GM21576 (cell line): Measurements from ENCODE around the gene RAPH1.

Experiments used
- ATAC-seq: cut with Tn5 transposase; IDR thresholded peaks from one replicate; pipeline ENCODE4 v1.9.1; 2021; ENCODE audit warnings: mild to moderate bottlenecking, moderate library complexity; ENCODE audit not compliant: unreplicated experiment

Gene RAPH1, protein sequence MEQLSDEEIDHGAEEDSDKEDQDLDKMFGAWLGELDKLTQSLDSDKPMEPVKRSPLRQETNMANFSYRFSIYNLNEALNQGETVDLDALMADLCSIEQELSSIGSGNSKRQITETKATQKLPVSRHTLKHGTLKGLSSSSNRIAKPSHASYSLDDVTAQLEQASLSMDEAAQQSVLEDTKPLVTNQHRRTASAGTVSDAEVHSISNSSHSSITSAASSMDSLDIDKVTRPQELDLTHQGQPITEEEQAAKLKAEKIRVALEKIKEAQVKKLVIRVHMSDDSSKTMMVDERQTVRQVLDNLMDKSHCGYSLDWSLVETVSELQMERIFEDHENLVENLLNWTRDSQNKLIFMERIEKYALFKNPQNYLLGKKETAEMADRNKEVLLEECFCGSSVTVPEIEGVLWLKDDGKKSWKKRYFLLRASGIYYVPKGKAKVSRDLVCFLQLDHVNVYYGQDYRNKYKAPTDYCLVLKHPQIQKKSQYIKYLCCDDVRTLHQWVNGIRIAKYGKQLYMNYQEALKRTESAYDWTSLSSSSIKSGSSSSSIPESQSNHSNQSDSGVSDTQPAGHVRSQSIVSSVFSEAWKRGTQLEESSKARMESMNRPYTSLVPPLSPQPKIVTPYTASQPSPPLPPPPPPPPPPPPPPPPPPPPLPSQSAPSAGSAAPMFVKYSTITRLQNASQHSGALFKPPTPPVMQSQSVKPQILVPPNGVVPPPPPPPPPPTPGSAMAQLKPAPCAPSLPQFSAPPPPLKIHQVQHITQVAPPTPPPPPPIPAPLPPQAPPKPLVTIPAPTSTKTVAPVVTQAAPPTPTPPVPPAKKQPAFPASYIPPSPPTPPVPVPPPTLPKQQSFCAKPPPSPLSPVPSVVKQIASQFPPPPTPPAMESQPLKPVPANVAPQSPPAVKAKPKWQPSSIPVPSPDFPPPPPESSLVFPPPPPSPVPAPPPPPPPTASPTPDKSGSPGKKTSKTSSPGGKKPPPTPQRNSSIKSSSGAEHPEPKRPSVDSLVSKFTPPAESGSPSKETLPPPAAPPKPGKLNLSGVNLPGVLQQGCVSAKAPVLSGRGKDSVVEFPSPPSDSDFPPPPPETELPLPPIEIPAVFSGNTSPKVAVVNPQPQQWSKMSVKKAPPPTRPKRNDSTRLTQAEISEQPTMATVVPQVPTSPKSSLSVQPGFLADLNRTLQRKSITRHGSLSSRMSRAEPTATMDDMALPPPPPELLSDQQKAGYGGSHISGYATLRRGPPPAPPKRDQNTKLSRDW

DNA sequence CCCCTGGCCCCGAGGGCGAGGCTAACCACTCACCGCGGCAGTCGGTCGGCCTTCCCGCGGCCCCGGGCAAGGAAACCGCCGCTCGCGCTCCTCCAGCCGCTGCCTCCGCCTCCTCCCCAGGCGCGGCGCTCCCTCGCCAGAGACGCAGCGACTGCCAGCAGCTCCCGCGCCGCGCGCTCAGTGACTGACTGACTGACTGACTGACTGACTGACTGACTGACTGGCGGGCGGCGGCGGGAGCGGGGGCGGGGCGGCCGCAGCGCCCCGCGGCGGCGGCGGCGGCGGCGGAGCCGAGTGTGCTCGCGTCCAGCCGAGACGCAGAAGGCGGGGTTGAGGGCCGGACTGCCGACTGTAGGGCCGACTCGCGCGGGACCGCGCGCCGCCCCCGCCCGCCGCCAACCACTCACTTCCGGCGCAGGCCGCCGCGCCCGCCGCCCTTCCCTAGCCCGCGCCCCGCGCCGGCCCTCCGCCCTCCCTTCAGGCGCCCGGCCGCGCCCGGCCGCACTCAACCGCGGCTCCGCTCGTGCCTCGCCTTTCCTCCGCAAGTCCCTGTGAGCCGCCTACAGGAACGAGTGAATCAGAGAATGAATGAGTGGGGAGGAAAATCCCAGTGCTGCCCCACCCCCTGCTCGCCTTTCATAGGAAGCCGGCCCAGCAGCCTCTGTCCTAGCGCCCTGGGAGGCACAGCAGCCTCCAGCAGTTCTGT, at the start of gene RAPH1:
RAPH1 (minus strand) TSS at position 224 of the 706 bp plus-strand sequence. CDS start 39,948 bp downstream, outside the sequence.
- ATAC-seq: peak; percentile 62

DNA sequence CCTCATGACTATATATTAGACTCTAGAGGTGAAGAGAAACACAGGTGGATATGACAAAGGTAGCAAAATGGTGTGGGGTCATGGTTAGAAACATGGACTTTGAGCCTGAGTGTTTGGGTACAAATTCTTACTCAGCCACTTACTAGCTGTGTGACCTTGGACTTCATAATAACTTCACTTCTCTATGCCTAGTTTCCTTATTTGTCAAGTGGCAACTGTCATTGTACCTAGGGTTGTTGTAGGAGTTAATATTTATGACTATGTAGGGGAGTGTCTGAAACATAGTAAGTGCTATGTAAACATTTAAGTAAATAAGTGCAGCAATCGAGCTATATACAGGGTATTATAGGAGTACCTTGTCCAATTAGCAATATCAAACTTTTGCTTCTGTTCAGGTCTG, 49.7 kb upstream of the RAPH1 start:
- ATAC-seq: no peak

DNA sequence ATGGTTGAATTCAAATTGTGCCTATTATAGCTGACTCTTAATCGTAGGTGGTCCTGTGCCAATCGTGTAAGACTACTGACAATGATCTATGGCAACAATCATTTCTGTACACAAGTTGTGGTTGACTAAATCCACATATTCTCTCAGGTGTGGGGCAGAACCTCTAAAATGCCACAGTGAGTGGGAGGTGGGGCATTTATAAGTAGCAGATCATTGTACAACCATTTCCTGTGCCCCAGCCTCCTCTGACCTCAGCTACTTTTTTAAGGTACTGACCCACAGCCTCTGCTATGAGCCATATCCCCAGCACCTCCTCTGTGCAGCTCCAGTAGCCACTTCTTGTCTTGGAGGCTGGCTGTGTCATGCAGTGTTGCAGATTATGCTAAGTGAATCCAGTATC, 48.6 kb upstream of the RAPH1 start:
- ATAC-seq: peak; percentile 62

DNA sequence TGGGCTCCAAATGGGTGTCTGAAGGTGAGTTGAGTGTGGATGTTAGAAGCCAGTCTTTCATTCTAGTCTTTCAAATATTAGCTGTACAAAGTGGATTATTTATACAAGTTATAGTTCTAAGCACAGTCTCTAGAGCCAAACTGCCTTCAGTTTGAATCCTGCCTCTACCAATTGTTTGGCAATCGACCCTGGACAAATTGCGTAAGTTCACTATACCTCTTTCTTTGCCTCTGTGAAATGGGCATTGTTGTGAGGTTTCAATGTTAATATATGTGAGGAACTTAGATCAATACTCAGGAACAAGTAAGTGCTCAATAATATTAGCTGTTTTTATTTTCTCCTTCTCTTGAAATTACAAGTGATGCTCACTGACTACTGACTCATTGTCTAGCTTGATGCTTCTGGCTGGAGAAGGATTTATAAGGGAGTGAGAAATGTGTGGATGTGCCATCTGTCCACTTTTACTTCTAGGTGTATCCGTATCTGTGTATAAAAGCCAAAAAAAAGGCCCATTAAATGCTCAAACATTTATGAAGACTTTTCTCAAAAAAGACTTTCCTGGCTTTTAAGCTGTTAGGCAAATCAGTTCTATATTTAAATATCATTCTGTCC, 48.1 kb upstream of the RAPH1 start:
- no peak for ATAC-seq

DNA sequence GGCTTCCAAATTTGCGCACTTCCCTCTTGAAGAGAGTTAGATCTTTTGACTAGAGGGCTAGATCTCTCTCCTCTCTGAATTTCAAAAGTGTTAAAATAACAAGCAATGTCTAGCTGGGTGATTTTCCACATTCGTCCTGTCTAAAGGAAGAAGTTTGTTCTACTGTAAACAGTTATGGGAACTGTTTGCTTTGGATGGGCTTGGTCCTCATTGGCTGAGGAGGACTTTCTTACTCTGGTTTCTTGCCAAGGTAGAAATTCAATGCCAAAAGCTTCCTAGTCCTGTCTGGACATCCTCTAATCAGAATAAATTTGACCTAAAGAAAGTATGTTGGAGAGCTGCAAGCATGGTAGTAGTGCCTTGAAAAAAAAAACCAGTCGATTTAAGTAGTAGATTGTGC, 47.4 kb upstream of the RAPH1 start:
- ATAC-seq: no peak

DNA sequence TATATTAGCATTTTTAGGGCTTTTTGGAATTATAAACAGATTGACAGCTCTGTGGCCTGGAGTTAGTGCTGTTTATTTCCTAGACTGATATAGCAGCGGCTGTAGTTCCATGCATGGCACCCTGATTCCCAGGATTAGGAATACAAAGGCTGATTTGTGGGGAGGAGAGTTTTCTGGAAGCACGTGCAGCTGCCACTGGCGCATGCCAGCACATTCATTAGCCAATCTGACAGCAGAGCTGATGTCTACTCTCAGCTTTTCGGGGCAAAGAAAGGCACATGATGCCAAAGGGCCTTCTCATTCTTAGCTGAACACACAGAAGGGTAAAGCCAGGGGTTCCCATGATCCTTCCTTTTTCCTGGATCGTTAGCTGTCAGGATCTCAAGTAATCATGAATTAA, 45.7 kb upstream of the RAPH1 start:
- ATAC-seq: no peak

DNA sequence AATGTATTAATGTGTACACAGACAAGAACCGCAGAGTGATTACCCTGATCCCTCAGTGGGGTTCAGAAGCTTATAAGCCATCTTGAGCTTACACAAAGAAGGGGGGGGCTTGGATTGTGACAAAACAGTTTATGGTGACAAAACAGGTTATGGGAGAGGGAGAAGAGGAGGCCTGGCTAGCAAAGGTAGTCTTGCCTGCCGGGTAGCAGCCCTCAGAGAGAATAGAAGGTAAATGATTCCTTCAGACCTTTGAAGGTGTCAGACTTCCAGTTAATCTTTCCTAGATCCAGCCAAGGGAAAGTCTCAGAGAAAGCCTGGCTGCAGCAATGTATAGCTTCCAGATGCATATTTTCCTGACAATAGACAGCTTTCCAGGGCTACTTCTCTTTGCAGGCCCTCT, 44.6 kb upstream of the RAPH1 start:
- ATAC-seq: no peak

DNA sequence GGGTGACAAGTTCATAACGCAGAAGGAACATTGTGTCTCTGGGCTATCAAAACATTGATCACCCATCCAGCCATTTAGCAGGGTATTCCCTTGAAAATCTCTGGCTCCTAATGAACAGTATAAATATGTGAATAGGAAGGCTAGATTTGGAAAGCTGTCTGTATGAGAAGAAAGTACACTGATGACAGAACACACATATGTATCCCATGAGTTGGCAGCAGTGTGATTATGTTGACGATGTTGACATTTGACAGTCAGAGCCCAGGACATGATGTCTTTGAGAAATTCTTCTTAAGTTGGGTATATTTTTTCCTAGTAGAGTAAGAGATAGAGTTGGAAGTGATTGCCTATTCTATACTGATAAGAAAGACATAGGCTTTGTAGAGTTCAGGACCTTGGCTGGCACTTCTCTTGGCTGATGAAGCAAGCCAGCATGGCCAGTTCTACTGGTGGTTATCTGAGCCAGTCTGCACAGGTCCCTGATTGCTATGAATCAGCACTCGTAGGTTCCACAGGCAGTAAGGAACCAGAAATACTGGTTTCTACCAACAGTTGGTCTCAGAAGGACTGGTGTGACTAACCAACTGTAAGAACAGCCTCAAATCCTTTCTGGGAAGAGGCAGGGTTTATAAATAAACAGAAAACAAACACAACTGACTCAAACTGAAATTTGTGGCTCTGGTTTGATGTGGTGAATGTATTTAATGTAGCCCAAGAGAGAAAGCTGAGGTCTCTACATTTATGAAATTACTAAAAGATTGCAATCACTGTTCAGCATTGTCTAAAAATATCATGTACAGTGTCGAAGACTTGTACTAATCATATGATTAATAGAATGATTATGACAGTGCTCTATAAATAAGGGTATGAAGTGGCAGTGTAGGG, 43.9 kb upstream of the RAPH1 start:
- peak; percentile 90 for ATAC-seq

DNA sequence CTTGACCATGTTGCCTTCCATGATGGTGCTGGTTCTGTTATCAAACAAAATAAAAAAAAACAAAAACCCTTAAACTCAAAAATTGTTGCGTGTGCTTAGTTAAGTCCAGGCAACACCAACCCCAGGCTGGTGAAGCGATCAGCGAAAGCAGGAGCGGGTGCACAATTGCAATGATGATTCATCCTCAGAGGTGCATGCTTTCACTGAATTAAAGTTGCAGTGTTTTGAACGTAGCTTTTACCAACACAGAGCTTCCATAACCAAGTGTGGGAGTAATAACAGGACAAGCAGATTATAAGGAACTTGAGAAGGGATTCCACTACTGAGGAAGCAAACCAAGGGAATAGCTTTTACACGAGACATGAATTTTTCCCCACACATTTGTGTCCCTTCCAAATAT, 39.7 kb upstream of the RAPH1 start:
- no peak for ATAC-seq

DNA sequence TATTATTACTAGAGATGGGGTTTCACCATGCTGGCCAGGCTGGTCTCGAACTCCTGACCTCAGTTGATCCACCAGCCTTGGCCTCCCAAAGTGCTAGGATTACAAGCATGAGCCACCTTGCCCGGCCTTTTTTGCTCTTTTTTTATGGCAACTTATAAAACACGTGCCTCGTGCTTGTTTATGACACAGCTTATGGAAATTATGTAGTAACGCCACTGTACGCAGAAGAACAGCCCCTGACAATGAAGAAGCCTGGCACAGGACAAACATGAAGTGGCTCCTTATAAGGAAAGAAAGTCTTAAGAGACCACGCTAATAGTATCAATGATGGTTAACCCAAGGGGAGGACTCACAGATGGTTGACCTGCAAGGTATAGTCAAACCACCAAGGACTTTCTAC, 37.2 kb upstream of the RAPH1 start:
- no peak for ATAC-seq

DNA sequence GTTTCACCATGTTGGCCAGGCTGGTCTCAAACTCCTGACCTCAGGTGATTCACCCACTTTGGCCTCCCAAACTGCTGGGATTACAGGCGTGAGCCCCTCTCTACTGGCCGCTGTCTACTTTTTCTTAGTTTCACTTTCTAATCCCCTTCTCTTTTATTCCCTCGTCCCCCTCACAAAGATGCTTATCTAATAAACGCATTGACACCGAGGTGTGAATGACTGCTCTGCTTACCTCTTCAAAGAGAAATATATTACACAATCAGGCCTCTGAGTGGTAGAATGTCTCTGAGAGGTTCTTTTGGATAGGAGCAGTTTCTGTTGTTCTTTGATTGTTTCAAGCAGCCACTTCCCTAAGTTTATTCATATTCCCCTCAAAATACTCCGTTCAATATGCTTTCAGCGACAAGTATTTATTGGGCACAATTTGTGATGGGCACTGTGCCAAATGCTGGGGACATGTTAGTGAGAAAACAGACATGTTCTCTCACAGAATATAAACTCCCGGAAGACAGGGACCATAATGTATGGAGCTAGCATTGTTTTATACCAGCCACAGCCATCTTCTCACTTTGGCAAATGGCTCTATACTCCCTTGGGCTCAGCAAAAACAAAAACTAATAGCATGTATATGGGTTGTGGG, 34.7 kb upstream of the RAPH1 start:
- no peak for ATAC-seq

DNA sequence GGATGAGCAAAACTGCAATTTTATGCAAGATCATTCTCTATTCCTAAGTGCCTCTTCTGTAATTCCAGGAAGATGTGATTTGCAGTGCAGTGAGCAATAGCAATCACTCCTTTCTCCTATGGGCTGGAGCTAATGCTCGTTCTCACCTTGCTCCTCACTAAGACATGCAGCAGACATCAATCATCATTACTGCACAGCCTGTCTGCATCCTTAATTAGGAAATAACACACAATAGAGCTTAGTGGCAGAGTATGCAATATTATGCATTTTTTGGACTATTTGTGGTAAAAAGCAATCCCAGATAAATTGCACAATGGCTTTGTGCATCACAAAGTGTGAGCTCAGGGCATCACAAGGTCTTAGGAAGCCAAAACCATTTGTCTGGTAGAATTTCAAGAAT, 32.6 kb upstream of the RAPH1 start:
- ATAC-seq: no peak

DNA sequence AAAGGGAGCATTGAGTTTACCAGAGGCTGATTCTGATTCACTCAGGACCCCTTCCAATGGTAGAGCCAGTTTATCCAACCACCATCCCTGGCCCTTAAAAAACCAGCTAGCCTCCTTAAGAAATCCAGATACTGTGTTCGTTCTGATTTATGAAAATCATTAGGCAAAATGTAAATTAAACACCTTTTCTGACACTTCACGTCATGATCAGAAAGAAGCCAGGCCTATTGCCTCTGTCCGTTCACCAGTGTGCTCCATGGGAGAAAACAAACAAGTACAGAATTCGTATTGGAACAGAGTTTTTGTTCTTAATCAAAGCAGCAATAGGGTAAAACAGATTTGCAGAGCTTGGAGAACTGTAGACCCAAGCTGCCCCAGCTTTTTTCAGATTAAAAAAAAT, 31.1 kb upstream of the RAPH1 start:
- ATAC-seq: no peak

DNA sequence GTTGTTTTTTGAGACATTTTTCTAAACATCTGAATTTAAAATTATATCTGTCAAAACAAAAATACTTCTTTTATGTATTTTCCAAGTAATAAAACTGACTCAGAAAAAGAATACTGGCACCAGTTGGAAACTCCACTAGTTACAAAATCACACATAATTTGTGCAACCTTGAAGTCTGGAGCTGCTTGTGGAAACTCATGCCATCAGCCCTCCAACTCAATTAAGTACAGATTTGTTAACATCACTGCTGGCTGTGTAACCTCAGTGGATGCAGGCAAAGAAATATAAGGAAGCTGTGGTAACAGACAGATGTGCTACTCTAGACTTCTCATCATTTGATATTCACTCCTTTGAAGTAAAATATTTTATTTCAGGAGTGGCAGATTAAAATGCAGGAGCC, 30.0 kb upstream of the RAPH1 start:
- ATAC-seq: no peak

DNA sequence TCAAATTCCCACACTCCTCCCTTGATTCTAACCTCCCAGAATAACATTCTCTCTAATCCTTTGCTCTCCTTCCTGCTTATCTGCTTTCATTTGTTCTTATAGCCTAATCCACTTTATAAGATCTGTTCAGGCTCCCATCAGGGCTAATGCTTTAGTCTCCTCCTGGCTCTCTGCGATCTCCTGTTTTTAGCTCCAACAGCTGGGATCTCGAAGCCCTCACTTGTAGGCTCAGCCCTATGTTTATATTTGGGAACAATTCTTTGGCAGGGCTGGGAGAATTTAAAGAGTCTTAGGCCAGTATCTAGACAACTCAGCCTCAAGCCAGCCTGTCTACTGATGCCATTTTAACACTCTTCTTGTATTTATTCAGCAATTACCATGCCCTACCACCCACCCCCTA, 27.2 kb upstream of the RAPH1 start:
- ATAC-seq: no peak

DNA sequence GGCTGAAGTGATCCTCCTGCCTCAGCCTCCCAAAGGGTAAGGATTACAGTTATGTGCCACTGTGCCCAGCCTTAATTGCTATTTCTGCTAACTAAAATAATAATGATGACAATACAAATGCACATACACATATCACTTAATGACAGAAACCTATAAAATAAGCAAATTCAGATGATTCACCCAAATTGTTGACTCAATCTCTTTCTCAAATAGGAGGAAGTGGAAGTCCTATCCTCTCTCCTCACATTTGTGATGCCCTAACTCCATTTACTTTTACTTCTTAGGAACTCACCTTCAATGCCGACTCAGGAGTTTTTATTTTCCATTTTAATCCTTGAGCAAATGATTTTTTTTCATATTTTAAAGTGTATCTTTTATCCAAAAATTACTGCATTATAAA, 24.5 kb upstream of the RAPH1 start:
- ATAC-seq: no peak

DNA sequence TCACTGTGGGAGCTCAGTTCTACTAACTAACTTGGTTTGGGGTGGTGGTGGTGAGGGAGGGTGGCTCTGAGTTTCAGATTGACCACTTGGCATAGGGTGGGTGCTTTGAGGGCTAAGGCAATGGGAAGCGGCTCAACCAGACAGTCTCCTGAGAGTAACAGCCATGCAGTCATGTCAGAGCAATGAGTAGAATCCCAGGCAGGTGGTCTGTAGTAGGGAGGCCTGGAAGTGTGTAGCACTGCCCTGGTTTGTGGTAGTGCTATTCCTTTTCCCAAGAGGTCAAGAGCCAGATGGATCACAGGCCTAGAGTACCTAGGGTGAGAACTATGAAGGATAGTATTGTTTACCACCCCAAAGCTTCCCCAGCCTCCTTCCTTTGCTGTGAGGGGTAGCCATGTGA, 18.7 kb upstream of the RAPH1 start:
- no peak for ATAC-seq

DNA sequence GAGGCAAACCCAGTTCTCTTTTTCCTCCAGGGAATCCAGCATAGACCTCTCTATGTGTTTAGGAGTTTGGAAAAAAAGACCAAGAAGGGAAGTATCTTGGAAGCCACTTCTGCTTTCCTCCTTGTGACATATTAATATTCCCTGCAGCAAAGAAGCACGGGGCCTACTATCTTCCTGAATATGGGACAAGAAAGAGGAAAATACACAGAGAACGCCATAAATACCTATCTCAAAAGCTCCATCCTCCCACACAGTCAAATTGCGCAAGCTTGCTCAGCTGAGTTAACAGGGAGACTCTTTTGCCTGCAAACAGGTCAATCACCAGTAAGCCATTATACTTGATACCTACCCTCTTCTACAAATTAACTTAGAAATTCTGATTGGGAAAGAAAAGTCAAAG, 16.7 kb upstream of the RAPH1 start:
- ATAC-seq: no peak

DNA sequence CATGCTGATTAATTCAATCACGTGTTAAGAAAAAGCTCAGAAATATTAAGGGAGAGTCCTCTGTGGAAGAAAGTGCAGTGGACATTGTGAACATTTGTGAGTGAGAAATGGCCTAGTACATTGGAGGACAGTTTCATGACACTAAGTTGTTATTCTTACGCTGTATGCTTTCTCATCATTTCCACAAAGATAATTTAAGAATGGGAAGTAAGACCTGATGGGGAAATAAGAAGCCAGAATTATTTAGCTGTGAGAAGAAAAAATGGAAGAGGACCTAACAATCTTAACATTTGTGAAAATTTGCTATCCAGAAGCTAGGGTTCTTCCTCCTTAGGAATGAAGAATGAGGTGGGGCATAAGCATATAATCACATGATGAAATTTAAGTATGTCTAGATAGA, 15.2 kb upstream of the RAPH1 start:
- ATAC-seq: no peak
